GM12891 (cell line): ENCODE measurements around the gene PIKFYVE.

ENCODE experiments used
- POLR2A ChIP-seq: IDR thresholded peaks from 2 replicates; pipeline ENCODE4 v1.6.1; 2011; ENCODE audit warnings: low read depth, low read length, control low read depth
- POLR2AphosphoS5 ChIP-seq: IDR thresholded peaks from 2 replicates; pipeline ENCODE4 v1.6.1; 2011; ENCODE audit warnings: low read depth, low read length, control low read depth

- TF ChIP-seq POLR2A (no peak), POLR2AphosphoS5 (no peak)
Measured at GRCh38 chr2:208369091-208369490, 103.0 kb downstream of the PIKFYVE start.
